ENCODE measurements around the gene SPDYE6.
A peak's percentile ranks its signal among the peaks of the same experiment; 100 is the strongest.
"Not testable (repeated sequence)": the region's sequence is repeated elsewhere in the genome, so short reads cannot be mapped to it uniquely, and the experiment has no call there.

Gene SPDYE6

GRCh38 chr7:102363549-102364393 lies 7.5 kb upstream of the SPDYE6 start:
- H3K9me3 ChIP-seq (ENCODE audit: insufficient read depth, low read length); H3K27me3 ChIP-seq (ENCODE audit: low read depth, low read length); H3K4me1 ChIP-seq (ENCODE audit: low read length); H3K36me3 ChIP-seq (replicated peaks; ENCODE audit: low read depth, low read length); H4K20me1 ChIP-seq (ENCODE audit: insufficient read depth, low read length): not testable (repeated sequence)
- 0 out of 2 replicates have a peak overlapping the region, but pooled peaks have one; percentile 62 for H2AFZ ChIP-seq (ENCODE audit: low read depth, low read length)
- peaks cover 21% of the 10 kb centered on the region for H3K79me2 ChIP-seq (ENCODE audit: low read length)
- H3K4me3 ChIP-seq (ENCODE audit: low read length), result peak overlapping the region; percentile 86
- peak overlapping the region; percentile 87 for H3K9ac ChIP-seq (ENCODE audit: low read length)
- H3K27ac ChIP-seq (ENCODE audit: low read length), result 0 out of 2 replicates have a peak overlapping the region, but pooled peaks have one; percentile 33
- peak overlapping the region; percentile 50 for H3K4me2 ChIP-seq (ENCODE audit: low read length)

GRCh38 chr7:102346983-102347382 lies 9.3 kb downstream of the SPDYE6 start:
- H3K27me3 ChIP-seq (ENCODE audit: low read depth, low read length); H3K27ac ChIP-seq (ENCODE audit: low read length); H3K36me3 ChIP-seq (replicated peaks; ENCODE audit: low read depth, low read length); H3K4me2 ChIP-seq (ENCODE audit: low read length); H3K9ac ChIP-seq (ENCODE audit: low read length); H2AFZ ChIP-seq (ENCODE audit: low read depth, low read length); H3K9me3 ChIP-seq (ENCODE audit: insufficient read depth, low read length); H4K20me1 ChIP-seq (ENCODE audit: insufficient read depth, low read length); H3K4me1 ChIP-seq (ENCODE audit: low read length); H3K4me3 ChIP-seq (ENCODE audit: low read length); H3K79me2 ChIP-seq (ENCODE audit: low read length): not testable (repeated sequence)

- H3K4me1 ChIP-seq (ENCODE audit: low read length); H3K9ac ChIP-seq (ENCODE audit: low read length); H3K36me3 ChIP-seq (replicated peaks; ENCODE audit: low read depth, low read length); H2AFZ ChIP-seq (ENCODE audit: low read depth, low read length); H3K4me3 ChIP-seq (ENCODE audit: low read length); H4K20me1 ChIP-seq (ENCODE audit: insufficient read depth, low read length); H3K4me2 ChIP-seq (ENCODE audit: low read length); H3K27ac ChIP-seq (ENCODE audit: low read length); H3K27me3 ChIP-seq (ENCODE audit: low read depth, low read length); H3K79me2 ChIP-seq (ENCODE audit: low read length); H3K9me3 ChIP-seq (ENCODE audit: insufficient read depth, low read length): not testable (repeated sequence)
Measured at GRCh38 chr7:102340599-102341368, 15.5 kb downstream of the SPDYE6 start.

- H3K36me3 ChIP-seq (replicated peaks; ENCODE audit: low read depth, low read length); H3K9me3 ChIP-seq (ENCODE audit: insufficient read depth, low read length); H3K79me2 ChIP-seq (ENCODE audit: low read length); H3K4me1 ChIP-seq (ENCODE audit: low read length); H4K20me1 ChIP-seq (ENCODE audit: insufficient read depth, low read length); H3K27me3 ChIP-seq (ENCODE audit: low read depth, low read length): not testable (repeated sequence)
- Histone ChIP-seq H3K4me3 (ENCODE audit: low read length) (peak overlapping the region; percentile 73), H3K9ac (ENCODE audit: low read length) (peak overlapping the region; percentile 68), H3K4me2 (ENCODE audit: low read length) (peak overlapping the region; percentile 82), H3K27ac (ENCODE audit: low read length) (peak overlapping the region; percentile 63), H2AFZ (ENCODE audit: low read depth, low read length) (peak overlapping the region; percentile 63; the same call in 1 of the 2 replicates)
Measured at GRCh38 chr7:102337420-102337819, 18.8 kb downstream of the SPDYE6 start.

- H3K27ac ChIP-seq (ENCODE audit: low read length), result peak overlapping the region; percentile 63
- not testable (repeated sequence) for H3K36me3 ChIP-seq (replicated peaks; ENCODE audit: low read depth, low read length); H3K4me1 ChIP-seq (ENCODE audit: low read length); H3K9me3 ChIP-seq (ENCODE audit: insufficient read depth, low read length); H4K20me1 ChIP-seq (ENCODE audit: insufficient read depth, low read length); H3K27me3 ChIP-seq (ENCODE audit: low read depth, low read length); H3K79me2 ChIP-seq (ENCODE audit: low read length)
- H2AFZ ChIP-seq (ENCODE audit: low read depth, low read length), result peak overlapping the region; percentile 63; the same call in 1 of the 2 replicates
- peak overlapping the region; percentile 82 for H3K4me2 ChIP-seq (ENCODE audit: low read length)
- peak overlapping the region; percentile 68 for H3K9ac ChIP-seq (ENCODE audit: low read length)
- H3K4me3 ChIP-seq (ENCODE audit: low read length), result peak overlapping the region; percentile 73
Measured at GRCh38 chr7:102337002-102337401, 19.2 kb downstream of the SPDYE6 start.

- not testable (repeated sequence) for H3K27ac ChIP-seq (ENCODE audit: low read length); H3K36me3 ChIP-seq (replicated peaks; ENCODE audit: low read depth, low read length); H3K27me3 ChIP-seq (ENCODE audit: low read depth, low read length); H3K9me3 ChIP-seq (ENCODE audit: insufficient read depth, low read length); H4K20me1 ChIP-seq (ENCODE audit: insufficient read depth, low read length); H3K79me2 ChIP-seq (ENCODE audit: low read length); H3K4me2 ChIP-seq (ENCODE audit: low read length); H2AFZ ChIP-seq (ENCODE audit: low read depth, low read length); H3K4me3 ChIP-seq (ENCODE audit: low read length); H3K4me1 ChIP-seq (ENCODE audit: low read length); H3K9ac ChIP-seq (ENCODE audit: low read length)
Measured at GRCh38 chr7:102335574-102335973, 20.7 kb downstream of the SPDYE6 start.

- not testable (repeated sequence) for H3K9ac ChIP-seq (ENCODE audit: low read length); H3K4me3 ChIP-seq (ENCODE audit: low read length); H3K4me2 ChIP-seq (ENCODE audit: low read length); H3K4me1 ChIP-seq (ENCODE audit: low read length); H3K27ac ChIP-seq (ENCODE audit: low read length); H4K20me1 ChIP-seq (ENCODE audit: insufficient read depth, low read length); H3K36me3 ChIP-seq (replicated peaks; ENCODE audit: low read depth, low read length); H3K79me2 ChIP-seq (ENCODE audit: low read length); H2AFZ ChIP-seq (ENCODE audit: low read depth, low read length); H3K27me3 ChIP-seq (ENCODE audit: low read depth, low read length); H3K9me3 ChIP-seq (ENCODE audit: insufficient read depth, low read length)
Measured at GRCh38 chr7:102330666-102331460, 25.4 kb downstream of the SPDYE6 start.

GRCh38 chr7:102329366-102329765 lies 26.9 kb downstream of the SPDYE6 start:
- H3K9me3 ChIP-seq (ENCODE audit: insufficient read depth, low read length); H3K79me2 ChIP-seq (ENCODE audit: low read length); H3K4me3 ChIP-seq (ENCODE audit: low read length); H2AFZ ChIP-seq (ENCODE audit: low read depth, low read length); H3K27ac ChIP-seq (ENCODE audit: low read length); H3K27me3 ChIP-seq (ENCODE audit: low read depth, low read length); H4K20me1 ChIP-seq (ENCODE audit: insufficient read depth, low read length); H3K4me2 ChIP-seq (ENCODE audit: low read length); H3K36me3 ChIP-seq (replicated peaks; ENCODE audit: low read depth, low read length); H3K9ac ChIP-seq (ENCODE audit: low read length); H3K4me1 ChIP-seq (ENCODE audit: low read length): not testable (repeated sequence)

- not testable (repeated sequence) for H3K27ac ChIP-seq (ENCODE audit: low read length); H3K9ac ChIP-seq (ENCODE audit: low read length); H3K27me3 ChIP-seq (ENCODE audit: low read depth, low read length); H3K9me3 ChIP-seq (ENCODE audit: insufficient read depth, low read length); H3K4me1 ChIP-seq (ENCODE audit: low read length); H4K20me1 ChIP-seq (ENCODE audit: insufficient read depth, low read length); H2AFZ ChIP-seq (ENCODE audit: low read depth, low read length); H3K4me3 ChIP-seq (ENCODE audit: low read length); H3K4me2 ChIP-seq (ENCODE audit: low read length); H3K36me3 ChIP-seq (replicated peaks; ENCODE audit: low read depth, low read length); H3K79me2 ChIP-seq (ENCODE audit: low read length)
Measured at GRCh38 chr7:102328863-102329262, 27.4 kb downstream of the SPDYE6 start.

All from OCI-LY3 (cell line).